GM19328 (cell line): ENCODE data around the gene ZNF724.
"Not testable (repeated sequence)": the region's sequence is repeated elsewhere in the genome, so short reads cannot be mapped to it uniquely, and the experiment has no call there.

Experiments used
- ATAC-seq: cut with Tn5 transposase; IDR thresholded peaks from one replicate; pipeline ENCODE4 v1.9.1; 2021; ENCODE audit warnings: mild to moderate bottlenecking, moderate library complexity; ENCODE audit not compliant: unreplicated experiment

ZNF724 gene

DNA sequence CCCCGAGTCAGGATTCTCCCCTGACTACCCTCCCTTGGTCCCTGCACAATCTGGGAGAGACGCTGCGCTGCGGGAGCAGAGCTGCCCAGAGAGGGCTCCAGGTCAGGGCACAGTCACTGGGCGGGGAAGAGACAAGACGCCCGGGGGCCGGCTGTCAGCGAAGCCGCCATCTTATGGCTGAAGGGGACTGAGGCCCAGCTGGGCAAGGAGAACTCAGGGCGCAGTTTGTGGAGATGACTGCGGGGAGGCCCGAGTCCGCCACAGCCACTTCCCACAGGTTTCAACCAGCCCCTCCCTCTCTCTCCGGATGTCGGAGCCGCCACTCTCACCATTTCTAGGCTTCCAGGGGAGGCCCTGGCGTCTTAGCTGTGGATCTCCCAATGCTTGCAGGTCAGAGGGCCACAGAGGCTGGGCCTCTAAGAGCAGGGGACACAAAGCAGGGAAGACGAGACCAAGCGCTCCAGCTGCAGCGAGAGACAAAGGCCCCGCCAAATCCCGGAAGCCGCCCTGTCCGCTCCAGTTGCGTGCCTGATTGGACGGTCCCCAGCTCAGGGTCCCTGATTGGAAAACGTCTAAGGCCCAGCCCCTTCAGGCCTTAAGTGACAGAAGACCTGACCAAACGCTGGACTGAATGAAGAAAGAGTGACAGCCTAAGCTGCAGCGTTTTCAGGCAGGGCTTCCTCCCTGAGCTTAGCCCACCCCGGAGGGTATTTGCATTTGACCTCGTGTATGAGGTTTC lies at the start of gene ZNF724:
TSS of gene ZNF724 (minus strand) at position 484 of the 739 bp plus-strand sequence. CDS start at position 332, 152 bp downstream.
- peak; percentile 98 for ATAC-seq

DNA sequence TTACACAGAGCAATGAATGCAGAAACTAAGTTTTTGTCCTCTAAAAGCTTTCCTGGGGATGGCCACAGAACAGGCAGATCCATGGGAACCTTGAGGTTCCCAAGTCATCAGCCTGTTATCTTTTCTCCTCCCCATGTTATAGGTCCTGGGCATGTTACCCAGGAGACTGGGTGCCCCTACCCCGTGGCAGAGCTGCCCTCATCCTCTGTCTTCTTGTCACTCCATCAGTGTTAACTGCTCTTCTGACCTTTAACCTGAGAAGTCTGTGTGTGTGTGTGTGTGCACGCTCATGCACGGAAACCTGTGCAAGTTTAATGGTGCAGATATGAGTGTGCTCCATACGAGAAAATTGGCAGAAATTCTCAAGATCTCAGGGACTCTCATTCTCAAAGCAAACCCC lies 43.9 kb upstream of the ZNF724 start:
- ATAC-seq, result no peak

DNA sequence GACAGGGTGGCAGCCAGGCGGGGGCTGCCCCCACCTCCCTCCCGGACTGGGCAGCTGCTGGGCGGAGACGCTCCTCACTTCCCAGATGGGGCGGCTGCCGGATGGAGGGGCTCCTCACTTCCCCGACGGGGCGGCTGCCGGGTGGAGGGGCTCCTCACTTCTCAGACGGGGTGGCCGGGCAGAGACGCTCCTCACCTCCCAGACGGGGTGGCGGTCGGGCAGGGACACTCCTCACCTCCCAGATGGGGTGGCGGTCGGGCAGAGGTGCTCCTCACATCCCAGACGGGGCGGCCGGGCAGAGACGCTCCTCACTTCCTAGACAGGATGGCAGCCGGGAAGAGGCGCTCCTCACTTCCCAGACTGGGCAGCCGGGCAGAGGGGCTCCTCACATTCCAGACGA lies 39.8 kb upstream of the ZNF724 start:
- ATAC-seq, result not testable (repeated sequence)

DNA sequence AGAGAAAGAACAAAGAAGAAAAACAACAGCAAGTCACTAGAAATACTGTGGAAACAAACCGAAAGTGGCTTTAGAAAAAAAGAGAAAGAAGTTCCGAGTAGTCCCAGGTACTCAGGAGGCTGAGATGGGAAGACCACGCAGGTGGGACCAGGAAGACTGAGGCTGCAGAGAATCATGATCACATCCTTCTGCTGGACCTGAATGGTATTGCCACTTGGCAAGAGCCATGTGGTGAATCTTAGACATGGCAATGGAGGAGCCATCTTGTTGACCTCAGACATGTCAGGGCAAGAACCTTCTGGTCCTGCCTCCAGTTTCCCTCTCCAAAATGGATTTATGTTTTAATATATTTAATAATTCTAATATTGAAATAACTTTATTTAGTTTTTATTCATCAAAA lies 37.4 kb upstream of the ZNF724 start:
- no peak for ATAC-seq

DNA sequence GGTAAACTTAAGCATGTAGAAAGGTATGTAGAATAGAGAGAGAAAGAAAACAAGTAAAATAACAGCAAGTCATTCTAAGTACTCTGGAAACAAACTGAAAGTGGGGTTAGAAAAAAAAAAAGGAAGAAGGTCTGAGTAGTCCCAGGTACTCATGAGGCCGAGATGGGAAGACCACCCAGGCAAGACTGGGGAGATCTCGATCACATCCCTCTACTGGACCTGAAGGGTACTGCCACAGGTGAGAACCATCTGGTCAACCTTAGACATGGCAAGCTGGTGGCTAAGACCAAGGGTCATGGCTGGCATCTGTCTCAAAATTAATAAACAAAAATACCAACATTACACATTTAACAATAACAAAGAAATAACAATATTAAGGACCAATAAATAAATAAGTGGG lies 36.3 kb upstream of the ZNF724 start:
- ATAC-seq, result no peak

DNA sequence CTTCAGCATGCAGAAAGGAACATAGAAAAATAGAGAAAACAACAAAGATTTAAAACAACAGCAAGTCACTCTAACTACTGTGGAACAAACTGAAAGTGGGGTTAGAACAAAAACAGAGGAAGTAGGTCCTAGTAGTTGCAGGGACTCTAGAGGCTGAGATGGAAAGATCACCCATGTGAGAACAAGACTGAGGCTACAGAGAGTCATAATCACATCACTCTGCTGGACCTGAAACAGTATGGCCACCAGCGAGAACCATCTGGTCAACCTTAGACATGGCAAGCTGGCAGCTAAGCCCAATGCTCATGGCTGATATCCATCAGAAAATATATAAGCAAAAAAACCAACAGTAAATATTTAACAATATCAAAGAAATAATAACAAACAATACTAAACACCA lies 35.8 kb upstream of the ZNF724 start:
- ATAC-seq, result no peak

DNA sequence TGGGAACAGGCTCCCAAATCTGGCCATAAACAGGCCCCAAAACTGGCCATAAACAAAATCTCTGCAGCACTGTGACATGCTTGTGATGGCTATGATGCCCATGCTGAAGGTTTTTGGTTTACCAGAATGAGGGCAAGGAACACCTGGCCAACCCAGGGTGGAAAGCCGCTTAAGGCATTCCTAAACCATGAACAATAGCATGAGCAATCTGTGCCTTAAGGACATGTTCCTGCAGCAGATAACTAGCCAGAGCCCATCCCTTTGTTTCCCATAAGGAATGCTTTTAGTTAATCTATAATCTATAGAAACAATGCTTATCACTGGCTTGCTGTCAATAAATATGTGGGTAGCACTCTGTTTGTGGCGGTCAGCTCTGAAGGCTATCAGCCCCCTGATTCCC lies 35.1 kb upstream of the ZNF724 start:
- not testable (repeated sequence) for ATAC-seq

DNA sequence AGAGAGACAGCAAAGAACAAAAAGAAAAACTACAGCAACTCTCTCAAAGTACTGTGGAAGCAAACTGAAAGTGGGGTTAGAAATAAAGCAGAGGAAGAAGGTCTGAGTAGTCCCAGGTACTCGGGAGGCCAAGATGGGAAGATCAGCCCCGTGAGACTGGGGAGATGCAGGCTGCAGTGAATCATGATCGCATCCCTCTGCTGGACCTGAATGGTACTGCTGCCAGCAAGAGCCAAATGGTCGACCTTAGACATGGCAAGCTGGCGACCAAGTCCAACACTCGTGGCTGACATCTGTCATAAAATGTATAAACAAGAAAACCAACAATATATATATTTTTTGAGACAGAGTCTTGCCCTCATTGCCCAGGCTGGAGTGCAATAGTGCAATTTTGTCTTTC lies 33.7 kb upstream of the ZNF724 start:
- ATAC-seq, result no peak

DNA sequence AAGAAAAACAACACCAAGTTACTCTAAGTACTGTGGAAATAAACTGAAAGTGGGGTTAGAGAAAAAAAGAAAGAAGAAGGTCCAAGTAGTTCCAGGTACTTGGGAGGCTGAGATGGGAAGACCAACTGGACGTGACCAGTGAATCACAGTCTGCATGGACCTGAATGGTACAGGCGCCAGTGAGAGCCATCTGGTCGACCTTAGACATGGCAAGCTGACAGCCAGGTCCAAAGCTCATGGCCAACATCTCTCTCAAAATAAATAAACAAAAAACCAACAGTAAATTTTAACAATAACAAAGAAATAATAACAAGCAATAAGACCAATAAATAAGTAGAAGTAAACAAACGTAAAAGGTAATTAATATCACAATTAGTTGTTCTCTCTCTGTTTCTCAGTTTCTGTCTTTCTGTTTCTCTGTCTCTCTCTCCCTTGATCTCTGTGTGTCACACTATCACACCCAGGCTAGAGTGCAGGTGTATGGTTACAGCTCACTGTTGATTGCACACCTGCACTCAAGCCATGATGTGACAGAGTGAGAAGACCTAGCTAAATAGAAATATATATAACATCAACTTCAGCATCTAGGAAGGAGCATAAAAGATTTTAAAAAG lies 31.6 kb upstream of the ZNF724 start:
- ATAC-seq, result no peak

DNA sequence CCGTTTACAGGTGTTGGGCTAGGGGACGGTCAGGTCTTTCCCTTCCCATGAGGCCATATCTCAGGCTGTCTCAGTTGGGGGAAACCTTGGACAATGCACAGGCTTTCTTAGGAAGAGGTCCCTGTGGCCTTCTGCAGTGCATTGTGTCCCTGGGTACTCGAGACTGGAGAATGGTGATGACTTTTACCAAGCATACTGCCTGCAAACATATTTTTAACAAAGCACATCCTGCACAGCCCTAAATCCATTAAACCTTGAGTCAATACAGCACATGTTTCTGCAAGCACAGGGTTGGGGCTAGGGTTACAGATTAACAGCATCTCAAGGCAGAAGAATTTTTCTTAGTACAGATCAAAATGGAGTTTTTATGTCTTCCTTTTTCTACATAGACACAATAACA lies 27.9 kb upstream of the ZNF724 start:
- ATAC-seq, result not testable (repeated sequence)

DNA sequence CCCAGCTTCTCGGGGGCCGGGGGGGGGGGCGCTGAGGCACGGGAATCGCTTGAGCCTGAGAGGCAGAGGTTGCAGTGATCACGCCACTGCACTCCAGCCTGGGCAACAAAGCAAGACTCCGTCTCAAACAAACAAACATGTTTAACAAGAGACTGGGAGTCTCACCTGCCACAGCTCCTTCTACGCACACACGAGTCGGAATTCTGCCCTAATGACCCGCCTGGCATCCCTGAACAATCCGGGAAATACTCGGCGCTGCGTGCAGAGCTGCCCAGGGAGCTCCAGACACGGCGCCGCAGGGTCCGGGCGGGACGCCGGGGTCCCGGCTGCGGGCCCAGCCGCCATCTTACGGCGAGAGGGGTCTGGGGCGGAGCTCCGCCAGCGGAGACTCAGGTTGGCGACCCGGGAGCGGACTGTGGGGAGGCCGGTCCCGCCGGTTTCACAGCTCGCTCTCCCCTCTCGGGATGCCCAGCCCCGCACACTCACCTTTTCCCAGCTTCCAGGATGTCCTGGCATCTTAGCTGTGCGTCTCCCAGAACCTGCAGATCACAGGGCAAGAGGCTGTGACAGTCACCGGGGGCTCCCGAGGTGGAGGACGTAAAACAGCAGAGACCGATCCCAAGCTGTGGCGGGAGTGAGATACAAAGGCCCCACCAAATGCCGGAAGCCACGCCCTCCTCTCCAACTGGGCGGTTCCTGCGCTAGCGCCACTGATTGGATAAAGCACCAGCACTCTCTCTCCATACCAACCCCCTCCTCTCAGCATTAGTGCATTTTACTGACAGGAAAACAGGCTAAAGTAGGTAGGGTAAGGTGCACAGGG lies 23.6 kb upstream of the ZNF724 start:
- ATAC-seq, result peak; percentile 94

DNA sequence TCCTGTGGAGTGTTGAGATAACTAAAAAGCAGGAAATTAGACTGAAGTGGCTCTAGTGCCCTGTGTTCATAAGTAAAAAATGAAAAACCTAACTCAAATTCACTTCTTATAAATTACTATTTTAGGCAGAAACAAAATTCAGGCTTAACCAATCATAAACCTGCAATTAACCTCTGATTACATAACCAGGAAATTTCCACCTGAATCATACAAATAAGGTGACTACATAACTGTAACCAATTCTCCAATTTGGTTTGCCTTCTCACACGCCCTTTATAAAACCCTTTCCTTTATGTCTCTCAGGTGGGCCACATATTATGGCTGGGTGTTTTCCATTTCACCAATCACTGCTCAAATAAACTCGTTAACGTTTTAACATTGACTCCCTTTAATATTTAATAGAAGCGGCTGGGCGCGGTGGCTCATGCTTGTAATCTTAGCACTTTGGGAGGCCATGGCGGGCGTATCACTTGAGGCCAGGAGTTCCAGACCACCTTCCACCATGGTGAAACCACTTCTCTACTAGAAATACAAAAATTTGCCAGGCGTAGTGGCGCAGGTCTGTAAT lies 22.9 kb upstream of the ZNF724 start:
- no peak for ATAC-seq

DNA sequence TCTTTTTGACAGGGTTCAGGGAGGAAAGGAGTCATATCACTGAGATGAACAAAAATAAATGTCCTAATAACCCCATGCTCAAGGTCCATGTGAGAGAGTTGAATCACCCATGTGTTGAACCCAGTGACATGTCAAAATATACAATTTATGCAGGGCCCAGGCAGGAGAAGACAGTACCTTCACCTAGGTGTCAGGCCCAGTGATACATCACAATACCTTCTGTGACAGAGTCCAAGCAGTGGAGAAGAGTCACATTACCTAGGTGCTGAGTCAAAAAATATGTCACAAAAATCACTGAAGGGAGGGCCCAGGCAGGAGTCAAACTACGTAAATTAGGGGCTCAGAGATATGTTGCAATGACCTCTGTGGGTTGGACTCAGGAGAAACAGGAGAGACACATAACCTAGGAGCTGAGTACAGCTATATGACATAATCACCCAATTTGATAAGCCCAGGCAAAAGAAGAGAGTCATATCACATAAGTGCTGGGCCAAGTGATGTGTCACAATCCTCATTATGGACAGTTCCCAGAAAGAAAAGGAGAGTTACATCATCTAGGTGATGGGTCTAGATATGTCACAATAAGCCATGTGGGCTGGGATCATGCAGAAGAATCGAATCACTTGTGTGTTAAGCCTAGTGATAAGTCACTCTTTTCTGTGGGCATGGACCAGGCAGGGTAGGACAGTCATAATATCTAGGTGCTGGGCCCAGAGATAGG lies 13.8 kb upstream of the ZNF724 start:
- no peak for ATAC-seq

DNA sequence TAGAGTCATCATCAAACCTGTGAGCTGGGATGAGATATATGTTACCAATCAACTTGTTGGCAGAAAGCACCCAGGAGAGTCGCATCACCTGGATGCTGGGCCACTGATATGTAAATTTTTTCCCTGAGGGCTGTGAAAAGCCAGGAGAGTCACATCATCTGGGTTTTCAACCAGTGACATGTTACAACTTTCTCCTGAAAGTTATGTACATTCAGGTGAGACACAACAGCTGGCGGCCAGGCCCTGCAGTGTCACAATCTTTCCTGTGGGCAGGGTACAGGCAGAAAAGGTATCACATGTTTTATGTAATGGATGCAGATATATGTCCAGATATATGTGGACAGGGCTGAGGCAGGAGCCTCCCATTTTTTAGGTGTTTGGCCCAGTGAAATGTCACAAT lies 13.2 kb upstream of the ZNF724 start:
- no peak for ATAC-seq

DNA sequence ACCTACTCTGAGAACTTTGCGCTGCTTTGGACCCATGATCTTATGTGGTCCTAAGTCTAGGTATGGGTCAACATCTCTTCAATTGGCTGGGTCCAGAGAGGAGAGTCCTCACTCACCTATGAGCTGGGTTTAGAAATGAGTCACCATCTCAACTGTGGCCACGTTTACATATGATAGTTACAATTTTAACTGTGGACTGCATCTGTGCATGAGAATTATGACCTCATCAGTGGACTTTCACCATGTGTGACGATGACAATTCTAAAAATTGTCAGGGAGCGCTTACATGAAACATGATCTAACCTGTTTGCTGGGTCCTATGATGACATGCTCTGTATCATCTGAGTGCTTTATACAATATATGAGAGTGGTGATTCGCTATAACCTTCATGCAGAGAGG lies 12.7 kb upstream of the ZNF724 start:
- no peak for ATAC-seq

DNA sequence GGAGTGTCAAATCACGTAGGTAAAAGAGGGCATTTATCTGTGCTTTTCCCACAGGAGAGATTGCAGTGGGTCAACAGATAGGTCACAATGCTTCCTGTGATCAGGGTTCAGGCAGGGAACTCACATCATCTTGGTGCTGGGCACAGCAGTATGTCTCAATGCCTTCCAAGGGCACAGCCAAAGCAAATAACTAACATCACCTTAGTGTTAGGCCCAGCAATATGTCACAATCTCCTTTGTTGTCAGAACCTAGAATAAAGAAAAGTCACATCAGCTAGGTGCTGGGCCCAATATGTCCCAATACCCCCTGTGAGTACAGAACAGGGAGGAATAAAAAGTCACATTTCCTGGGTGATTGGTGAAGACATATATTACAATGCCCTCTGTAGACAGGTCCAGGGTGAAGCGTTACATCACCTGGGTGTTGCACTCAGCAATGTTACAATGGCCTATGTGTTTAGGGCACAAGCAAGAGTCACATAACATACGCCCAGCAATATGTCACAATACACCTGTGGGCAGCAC lies 11.4 kb upstream of the ZNF724 start:
- ATAC-seq, result no peak

DNA sequence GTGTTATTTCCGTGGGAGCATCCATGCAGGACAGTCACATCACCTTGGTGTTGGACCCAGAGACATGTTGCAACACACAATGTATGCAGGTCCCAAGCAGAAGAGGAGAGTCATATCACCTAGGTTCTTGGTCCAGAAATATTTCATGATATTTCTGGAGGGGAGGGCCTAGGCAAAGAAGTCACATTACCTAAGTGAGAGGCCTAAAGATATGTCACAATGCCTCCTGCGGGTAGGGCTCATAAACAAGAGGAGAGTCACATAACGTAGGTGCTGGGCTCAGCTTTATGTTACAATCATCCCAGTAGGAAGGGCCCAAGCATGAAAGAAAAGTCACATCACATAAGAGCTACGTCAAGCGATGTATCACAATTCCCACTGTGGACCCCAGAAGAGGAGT lies 10.8 kb upstream of the ZNF724 start:
- no peak for ATAC-seq

DNA sequence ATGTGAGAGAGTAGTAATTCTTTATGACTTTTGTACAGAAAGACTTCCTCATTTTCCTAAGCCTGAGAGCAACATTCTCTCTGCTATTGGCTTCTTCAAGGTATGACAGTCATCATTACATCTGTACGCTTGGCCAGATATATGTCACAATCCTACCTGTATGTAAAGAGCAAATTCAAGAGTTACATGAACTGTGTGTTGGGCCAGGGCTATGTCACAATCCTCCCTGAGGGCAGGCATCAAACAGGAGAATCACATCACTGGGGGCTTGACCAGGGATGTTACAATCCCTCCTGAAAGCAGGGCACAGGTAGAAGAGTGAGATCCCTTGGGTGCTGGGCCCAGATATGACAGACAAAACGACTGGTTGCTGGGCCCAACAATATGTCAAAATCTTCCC lies 9.8 kb upstream of the ZNF724 start:
- no peak for ATAC-seq

DNA sequence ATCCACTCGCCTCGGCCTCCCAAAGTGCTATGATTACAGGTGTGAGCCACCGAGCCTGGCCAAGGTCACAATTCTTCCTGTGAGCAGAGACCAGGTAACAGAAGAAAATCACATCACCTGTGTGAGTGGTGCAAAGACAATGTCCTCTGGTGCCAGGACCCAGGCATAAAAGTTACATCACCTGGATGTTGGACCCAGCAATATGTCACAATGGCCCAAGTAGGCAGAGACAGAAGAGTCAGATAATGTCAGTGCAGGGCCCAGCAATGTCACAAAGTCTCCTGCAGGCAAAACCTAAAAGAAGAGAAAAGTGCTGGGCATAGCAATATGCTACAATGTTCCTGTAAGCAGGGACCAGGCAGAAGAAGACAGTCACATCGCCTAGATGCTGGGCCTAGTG lies 5.5 kb upstream of the ZNF724 start:
- ATAC-seq, result no peak

DNA sequence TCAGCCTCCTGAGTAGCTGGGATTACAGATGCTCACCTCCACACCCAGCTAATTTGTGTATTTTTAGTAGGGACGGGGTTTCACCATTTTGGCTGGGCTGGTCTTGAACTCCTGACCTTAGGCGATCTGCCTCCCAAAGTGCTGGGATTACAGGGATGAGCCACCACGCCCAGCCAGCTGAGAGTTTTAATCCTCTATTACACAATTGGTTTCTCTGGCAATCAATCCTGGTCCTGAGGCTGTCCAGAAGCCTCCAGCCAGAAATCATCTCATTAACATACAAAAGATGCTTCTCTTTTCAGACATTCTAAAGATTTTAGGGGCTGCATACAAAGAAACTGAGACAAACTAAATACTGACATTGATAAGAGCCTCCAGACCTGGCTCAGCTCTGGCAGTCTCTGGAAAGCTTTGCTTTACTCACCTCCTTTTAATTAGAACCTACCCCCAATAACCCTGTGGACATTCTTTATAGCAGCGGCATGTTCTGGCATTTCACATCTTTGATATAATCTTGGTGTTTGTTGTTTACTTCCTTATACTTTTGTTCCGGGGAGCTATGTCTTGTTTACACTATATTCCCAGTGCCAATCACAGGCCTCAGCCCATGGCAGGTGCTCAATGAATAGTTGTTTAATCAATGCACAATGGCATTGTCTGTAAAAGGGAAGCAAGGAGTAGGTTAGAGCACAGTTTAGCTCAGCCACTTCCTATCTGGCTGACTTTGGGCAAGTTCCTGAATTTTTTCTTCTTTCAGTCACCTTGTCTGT lies 4.1 kb upstream of the ZNF724 start:
- no peak for ATAC-seq
